Cardiac muscle cell (in vitro differentiated cells and primary cell): ENCODE results near the gene PAXIP1. TPM values are rescaled to one million over a fixed set of nuclear protein-coding genes. Genes with fewer than 3 reads are reported as not detected.

Source experiments
- DNase-seq, 2 donors: peaks; one replicate each; pipeline versions ENCODE4 v3.0.0 to v3.0.0-alpha.2; 2010 to 2017; ENCODE audit warnings: low read depth in 1 of 2, low spot score in 1 of 2
- H3K27ac ChIP-seq: fragments of 200-600 bp; sonication (generic); 2 replicates; pipeline ENCODE4 v1.5.1; 2016
- H3K27me3 ChIP-seq: fragments of 200-600 bp; sonication (generic); 2 replicates; pipeline ENCODE4 v1.6.0; 2016; ENCODE audit warnings: control low read depth
- H3K36me3 ChIP-seq: fragments of 200-600 bp; sonication (generic); 2 replicates; pipeline ENCODE4 v1.5.1; 2016; ENCODE audit warnings: control low read depth
- H3K4me1 ChIP-seq: fragments of 200-600 bp; sonication (generic); 2 replicates; pipeline ENCODE4 v1.8.1; 2017; ENCODE audit warnings: low read depth, mild to moderate bottlenecking, mixed run types
- H3K4me3 ChIP-seq: fragments of 200-600 bp; sonication (generic); 2 replicates; pipeline ENCODE4 v1.5.1; 2016; ENCODE audit warnings: mild to moderate bottlenecking
- H3K9me3 ChIP-seq: fragments of 200-600 bp; sonication (generic); 2 replicates; pipeline ENCODE4 v1.5.1; 2017; ENCODE audit warnings: low read depth, mild to moderate bottlenecking, control low read depth
- polyA plus RNA-seq: library from polyadenylated mRNA; unstranded; fragments of >200 nt; fragmentation: Nextera tagmentation; extraction: Ambion mirVana; gene quantifications from 2 replicates; pipeline ENCODE4 v1.2.1, GENCODE V29; 2016
- total RNA-seq: library from RNA; depleted of rRNA; stranded (reverse); fragments of >200 nt; gene quantifications from 2 replicates; pipeline ENCODE4 v1.2.3, GENCODE V29; 2016
- TF ChIP-seq, protein P1 (sequence below): IDR thresholded peaks from 2 replicates; pipeline ENCODE4 v1.5.1; 2012; ENCODE audit warnings: low read depth, mild to moderate bottlenecking, low read length

The PAXIP1 gene
- total and polyA plus RNA-seq, 2 experiments from 2014 or later = 3.7 to 11.2 TPM

DNA sequence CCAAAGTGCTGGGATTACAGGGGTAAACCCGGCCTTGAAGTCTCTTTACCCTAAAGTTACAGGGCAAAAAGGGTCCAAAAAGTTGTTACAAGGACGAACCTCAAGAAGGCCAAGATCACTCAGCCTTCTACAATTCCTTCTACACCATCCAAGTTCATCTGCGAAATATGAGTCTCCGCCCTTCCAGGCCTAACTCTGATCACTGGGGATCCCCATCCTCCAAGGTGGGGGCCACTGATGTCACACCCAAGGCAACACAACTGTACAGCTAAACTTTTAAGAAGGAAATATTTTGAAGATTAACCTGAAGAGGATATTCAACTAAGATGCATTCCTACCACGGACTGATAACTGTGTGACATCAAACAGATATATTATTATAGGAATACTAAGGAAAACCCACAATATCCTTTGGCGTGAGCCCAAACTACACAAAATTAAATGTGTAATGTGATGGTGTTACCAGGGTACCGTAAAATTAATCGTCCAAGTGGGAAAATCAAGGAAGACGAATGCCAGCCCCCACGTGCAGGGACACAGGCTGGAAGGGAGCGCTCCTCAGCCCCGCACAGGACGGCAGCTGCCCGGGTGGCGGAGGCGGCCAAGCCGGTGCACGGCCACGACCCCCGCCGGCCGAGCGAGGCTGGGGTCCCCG lies 1.0 kb downstream of the PAXIP1 start:
- TF ChIP-seq, protein P1, sequence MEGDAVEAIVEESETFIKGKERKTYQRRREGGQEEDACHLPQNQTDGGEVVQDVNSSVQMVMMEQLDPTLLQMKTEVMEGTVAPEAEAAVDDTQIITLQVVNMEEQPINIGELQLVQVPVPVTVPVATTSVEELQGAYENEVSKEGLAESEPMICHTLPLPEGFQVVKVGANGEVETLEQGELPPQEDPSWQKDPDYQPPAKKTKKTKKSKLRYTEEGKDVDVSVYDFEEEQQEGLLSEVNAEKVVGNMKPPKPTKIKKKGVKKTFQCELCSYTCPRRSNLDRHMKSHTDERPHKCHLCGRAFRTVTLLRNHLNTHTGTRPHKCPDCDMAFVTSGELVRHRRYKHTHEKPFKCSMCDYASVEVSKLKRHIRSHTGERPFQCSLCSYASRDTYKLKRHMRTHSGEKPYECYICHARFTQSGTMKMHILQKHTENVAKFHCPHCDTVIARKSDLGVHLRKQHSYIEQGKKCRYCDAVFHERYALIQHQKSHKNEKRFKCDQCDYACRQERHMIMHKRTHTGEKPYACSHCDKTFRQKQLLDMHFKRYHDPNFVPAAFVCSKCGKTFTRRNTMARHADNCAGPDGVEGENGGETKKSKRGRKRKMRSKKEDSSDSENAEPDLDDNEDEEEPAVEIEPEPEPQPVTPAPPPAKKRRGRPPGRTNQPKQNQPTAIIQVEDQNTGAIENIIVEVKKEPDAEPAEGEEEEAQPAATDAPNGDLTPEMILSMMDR = no peak
- peak in 1 of 2 donors; percentile 3 for DNase-seq
- peak overlapping the region; percentile 81 for H3K4me3 ChIP-seq
- peaks cover 3% of the 10 kb centered on the region for H3K4me1 ChIP-seq
- H3K36me3 ChIP-seq = peaks cover 10% of the 10 kb centered on the region
- peak overlapping the region; percentile 73 for H3K27ac ChIP-seq
- no peaks in the 10 kb centered on the region for H3K9me3 ChIP-seq
- H3K27me3 ChIP-seq = no peaks in the 10 kb centered on the region

DNA sequence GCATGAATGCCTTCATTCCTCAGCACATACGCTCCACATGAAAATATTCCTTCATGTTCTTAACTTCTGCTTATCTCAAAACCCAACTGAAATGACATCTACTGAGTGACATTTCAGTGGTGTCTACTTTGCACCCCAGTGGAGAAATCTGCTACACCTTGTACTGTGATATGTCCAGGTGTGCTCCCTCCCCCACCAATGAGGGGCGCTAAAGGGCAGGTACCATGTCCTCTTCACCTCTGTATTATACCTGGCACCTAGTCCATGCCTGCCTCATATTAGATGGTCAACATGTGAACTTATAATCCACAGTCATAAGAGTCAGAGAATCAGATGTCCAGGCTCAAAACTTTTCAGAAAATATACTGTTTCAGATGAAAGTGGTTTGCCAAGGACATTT lies 2.1 kb downstream of the PAXIP1 start:
- no peaks in the 10 kb centered on the region for H3K27me3 ChIP-seq
- peaks cover 17% of the 10 kb centered on the region for H3K36me3 ChIP-seq
- peaks cover 3% of the 10 kb centered on the region for H3K4me1 ChIP-seq
- TF ChIP-seq, protein P1 = no peak
- DNase-seq = no peak
- no peak overlapping the region for H3K4me3 ChIP-seq
- H3K27ac ChIP-seq = no peak overlapping the region
- H3K9me3 ChIP-seq = no peaks in the 10 kb centered on the region

DNA sequence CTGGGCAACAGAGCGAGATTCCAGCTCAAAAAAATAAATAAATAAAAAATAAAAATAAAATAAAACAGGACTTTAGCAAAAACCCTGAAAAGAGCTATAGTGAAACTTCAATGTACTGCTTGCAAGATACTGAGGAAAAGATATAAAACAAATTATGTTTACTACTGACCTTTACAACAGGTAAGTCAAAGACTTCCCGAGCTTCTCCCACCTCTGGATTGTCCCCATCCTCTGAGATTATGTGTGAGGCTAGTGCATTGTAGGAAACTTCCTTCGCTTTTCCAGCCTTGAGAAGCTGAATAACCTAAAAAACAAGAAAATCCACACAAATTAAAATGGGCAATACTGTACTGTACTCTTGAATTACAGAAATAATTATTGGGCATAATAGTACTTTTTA lies 4.4 kb downstream of the PAXIP1 start:
- Histone ChIP-seq H3K27ac (no peak overlapping the region), H3K4me3 (no peak overlapping the region), H3K4me1 (peaks cover 3% of the 10 kb centered on the region), H3K9me3 (no peaks in the 10 kb centered on the region), H3K36me3 (peaks cover 20% of the 10 kb centered on the region), H3K27me3 (no peaks in the 10 kb centered on the region)
- TF ChIP-seq, protein P1 = no peak
- DNase-seq = no peak

DNA sequence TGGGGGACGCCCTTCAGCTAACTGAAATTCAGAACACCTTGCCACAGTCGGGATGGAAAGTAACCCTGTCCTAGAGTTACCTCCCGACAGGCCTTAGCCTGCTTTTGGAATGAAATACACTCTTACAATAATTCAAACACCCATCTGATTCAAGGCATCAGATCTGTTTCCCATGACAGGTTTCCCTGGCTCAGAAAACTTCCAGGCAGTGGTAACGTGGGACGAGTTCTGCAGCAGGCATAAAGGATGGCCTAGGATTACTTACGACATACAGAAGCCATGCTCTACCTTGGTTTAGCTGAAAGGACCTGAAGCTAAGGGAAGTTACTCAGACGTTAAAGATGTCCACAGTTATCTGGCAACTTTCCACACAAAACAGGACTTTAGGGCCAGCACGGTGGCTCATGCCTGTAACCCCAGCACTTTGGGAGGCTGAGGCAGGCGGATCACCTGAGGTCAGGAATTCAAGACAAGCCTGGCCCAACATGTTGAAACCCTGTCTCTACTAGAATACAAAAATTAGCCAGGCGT lies 5.0 kb downstream of the PAXIP1 start:
- H3K9me3 ChIP-seq = no peaks in the 10 kb centered on the region
- H3K27me3 ChIP-seq = no peaks in the 10 kb centered on the region
- H3K4me1 ChIP-seq = peaks cover 3% of the 10 kb centered on the region
- H3K36me3 ChIP-seq = peaks cover 23% of the 10 kb centered on the region
- H3K27ac ChIP-seq = no peak overlapping the region
- DNase-seq = no peak
- no peak overlapping the region for H3K4me3 ChIP-seq
- TF ChIP-seq, protein P1 = no peak

DNA sequence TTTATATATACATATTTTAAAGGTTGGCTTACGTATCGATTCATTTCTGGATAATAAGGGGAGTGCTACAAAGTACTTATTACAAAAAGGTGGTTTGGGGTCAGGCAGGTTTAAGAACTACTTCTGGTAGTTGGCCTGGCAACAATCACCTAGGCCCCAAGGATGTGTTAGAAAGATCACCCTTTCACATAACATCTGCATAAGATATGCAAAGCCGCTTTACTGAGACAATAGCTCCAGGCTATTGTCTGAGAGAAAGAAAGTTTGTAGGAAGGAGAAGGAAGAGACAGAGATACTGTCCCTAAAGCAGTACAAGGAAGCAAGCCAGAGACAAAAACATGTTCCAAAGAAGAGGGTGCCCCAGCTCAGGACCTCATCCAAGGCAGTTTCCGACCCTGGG lies 6.2 kb downstream of the PAXIP1 start:
- TF ChIP-seq, protein P1 = no peak
- Histone ChIP-seq H3K4me1 (peaks cover under 1% of the 10 kb centered on the region), H3K27me3 (no peaks in the 10 kb centered on the region), H3K27ac (no peak overlapping the region), H3K36me3 (peaks cover 28% of the 10 kb centered on the region), H3K9me3 (no peaks in the 10 kb centered on the region), H3K4me3 (no peak overlapping the region)
- no peak for DNase-seq
